HepG2 (cell line): ENCODE data around the gene STK40. TPM values are rescaled to one million over a fixed set of nuclear protein-coding genes. Genes with fewer than 3 reads are reported as not detected.

Experiments used
- ARNTL ChIP-seq: sonication (generic); formaldehyde crosslinking; IDR thresholded peaks from 2 replicates; pipeline ENCODE4 v1.4.0; 2020; ENCODE audit warnings: mild to moderate bottlenecking, missing genetic modification reagents
- BORCS8-MEF2B ChIP-seq: sonication (generic); formaldehyde crosslinking; IDR thresholded peaks from 2 replicates; pipeline ENCODE4 v1.8.0; 2022; ENCODE audit warnings: mild to moderate bottlenecking, missing genetic modification reagents
- GMEB1 ChIP-seq: sonication (generic); formaldehyde crosslinking; IDR thresholded peaks from 2 replicates; pipeline ENCODE4 v1.5.1; 2020; ENCODE audit warnings: missing genetic modification reagents, mild to moderate bottlenecking, borderline replicate concordance
- GRHL1 ChIP-seq: sonication (generic); formaldehyde crosslinking; conservative IDR thresholded peaks from 2 replicates; pipeline ENCODE4 v1.8.0; 2022; ENCODE audit warnings: missing genetic modification reagents
- NFKBIZ ChIP-seq: IDR thresholded peaks from 2 replicates; pipeline ENCODE4 v1.6.1; 2018; ENCODE audit warnings: missing genetic modification reagents, missing compliant biosample characterization
- PLRG1 ChIP-seq: fragments of 450-650 bp; conservative IDR thresholded peaks from 2 replicates; pipeline ENCODE4 v1.6.1; 2016
- POLR2G ChIP-seq: fragments of 200-400 bp; formaldehyde crosslinking; IDR thresholded peaks from 2 replicates; pipeline ENCODE4 v1.6.1; 2018; ENCODE audit warnings: mild to moderate bottlenecking, low read depth, low read length, moderate library complexity
- PRDM15 ChIP-seq: sonication (generic); formaldehyde crosslinking; IDR thresholded peaks from 2 replicates; pipeline ENCODE4 v1.4.0; 2020; ENCODE audit warnings: missing genetic modification reagents
- SMARCC2 ChIP-seq: fragments of 450-650 bp; IDR thresholded peaks from 2 replicates; pipeline ENCODE4 v1.6.1; 2017; ENCODE audit warnings: antibody characterized with exemption, mild to moderate bottlenecking
- SMYD3 ChIP-seq: sonication (generic); formaldehyde crosslinking; IDR thresholded peaks from 2 replicates; pipeline ENCODE4 v1.8.1; 2023; ENCODE audit warnings: mild to moderate bottlenecking, missing genetic modification reagents
- SP140L ChIP-seq: sonication (generic); formaldehyde crosslinking; IDR thresholded peaks from 2 replicates; pipeline ENCODE4 v1.4.0; 2020; ENCODE audit warnings: missing genetic modification reagents, borderline replicate concordance
- TFAP4 ChIP-seq: sonication (generic); IDR thresholded peaks from 2 replicates; pipeline ENCODE4 v1.6.1; 2016; ENCODE audit warnings: low read depth, borderline replicate concordance
- THAP7 ChIP-seq: sonication (generic); formaldehyde crosslinking; IDR thresholded peaks from 2 replicates; pipeline ENCODE4 v1.8.1; 2023; ENCODE audit warnings: mild to moderate bottlenecking, missing genetic modification reagents
- TOPORS ChIP-seq: sonication (generic); formaldehyde crosslinking; IDR thresholded peaks from 2 replicates; pipeline ENCODE4 v1.8.0; 2023; ENCODE audit warnings: mild to moderate bottlenecking, missing genetic modification reagents
- ZBTB38 ChIP-seq: sonication (generic); formaldehyde crosslinking; IDR thresholded peaks from 2 replicates; pipeline ENCODE4 v1.5.1; 2020; ENCODE audit warnings: mild to moderate bottlenecking, missing genetic modification reagents
- ZNF121 ChIP-seq: sonication (generic); formaldehyde crosslinking; IDR thresholded peaks from 2 replicates; pipeline ENCODE4 v1.5.0; 2020; ENCODE audit warnings: mild to moderate bottlenecking, missing genetic modification reagents
- ZNF543 ChIP-seq: sonication (generic); formaldehyde crosslinking; IDR thresholded peaks from 2 replicates; pipeline ENCODE4 v1.4.0; 2020; ENCODE audit warnings: mild to moderate bottlenecking, missing genetic modification reagents
- ZNF781 ChIP-seq: sonication (generic); formaldehyde crosslinking; IDR thresholded peaks from 2 replicates; pipeline ENCODE4 v1.5.1; 2020; ENCODE audit warnings: borderline replicate concordance, mild to moderate bottlenecking, missing genetic modification reagents; ENCODE audit errors: not compliant biosample characterization
- ZNF839 ChIP-seq: sonication (generic); formaldehyde crosslinking; IDR thresholded peaks from 2 replicates; pipeline ENCODE4 v1.4.0; 2020; ENCODE audit warnings: missing genetic modification reagents, mild to moderate bottlenecking, borderline replicate concordance
- ZNF879 ChIP-seq: sonication (generic); formaldehyde crosslinking; IDR thresholded peaks from 2 replicates; pipeline ENCODE4 v1.8.1; 2023; ENCODE audit warnings: missing genetic modification reagents
- polyA plus RNA-seq, 8 experiments: library from polyadenylated mRNA; depleted of rRNA in 3 of 8; stranded (reverse) in 7 of 8; unstranded in 1 of 8; fragments of >200 nt; fragmentation: Illumina TruSeq in 4 of 8; extraction: Trizol in 4 of 8; gene quantifications; 2 replicates each; pipeline versions ENCODE4 v1.2.1 to v1.2.3, GENCODE V29; 2011 to 2016; ENCODE audit warnings: low read depth in 4 of 8, missing spikeins in 1 of 8, mixed read lengths in 1 of 8; ENCODE audit not compliant: insufficient read depth in 1 of 8
- total RNA-seq, 5 experiments: library from RNA; depleted of rRNA; stranded (reverse); fragments of >200 nt; fragmentation: Illumina TruSeq; extraction: Trizol; gene quantifications; 2 replicates each; pipeline ENCODE4 v1.2.3, GENCODE V29; 2016; ENCODE audit warnings: low read depth in 1 of 5

The STK40 gene
- total and polyA plus RNA-seq, 2 of the 13 experiments (the other 11 are each of a cell fraction or from before 2014, with no cell fraction given) = 33.8 to 35.1 TPM

GRCh38 chr1:36306210-36306901 lies 79.4 kb downstream of the STK40 start, which contains the start of gene SH3D21 (continued):
- TF ChIP-seq ZNF121 (no peak), ARNTL (CRISPR knock-in tag) (peak; percentile 49), SMYD3 (CRISPR knock-in tag) (no peak), ZNF543 (CRISPR knock-in tag) (no peak), THAP7 (CRISPR knock-in tag) (0 out of 2 replicates have a peak, but pooled peaks have one; percentile 14), ZBTB38 (CRISPR knock-in tag) (peak; percentile 64; the same call in 1 of the 2 replicates), ZNF781 (no peak), BORCS8-MEF2B (CRISPR knock-in tag) (peak; percentile 34; the same call in 1 of the 2 replicates), TFAP4 (peak; percentile 47; the same call in 1 of the 2 replicates), ZNF839 (CRISPR knock-in tag) (no peak; the same call in 1 of the 2 replicates), TOPORS (CRISPR knock-in tag) (peak; percentile 44; the same call in 1 of the 2 replicates), PLRG1 (no peak), POLR2G (peak; percentile 58; the same call in 1 of the 2 replicates), SP140L (CRISPR knock-in tag) (no peak), NFKBIZ (CRISPR knock-in tag) (no peak), PRDM15 (CRISPR knock-in tag) (no peak), GMEB1 (no peak; the same call in 1 of the 2 replicates), ZNF879 (CRISPR knock-in tag) (peak; percentile 89; the same call in 1 of the 2 replicates), SMARCC2 (no peak), GRHL1 (no peak)
